Fibroblast of lung (primary cell): ENCODE data around the gene DES. TPM values are rescaled to one million over a fixed set of nuclear protein-coding genes. Genes with fewer than 3 reads are reported as not detected.

ENCODE experiments used
- DNase-seq, 2 donors: peaks; one replicate each; pipeline versions ENCODE4 v3.0.0 to v3.0.0-alpha.2; 2010; ENCODE audit warnings: low read depth in 2 of 2
- H2AFZ ChIP-seq: 2 replicates; pipeline ENCODE4 v1.5.1; 2012; ENCODE audit warnings: low read length, control low read depth, inconsistent platforms
- H3K27ac ChIP-seq: 2 replicates; pipeline ENCODE4 v1.5.1; 2011; ENCODE audit warnings: low read length, control low read depth; ENCODE audit not compliant: insufficient read depth
- H3K27me3 ChIP-seq: 2 replicates; pipeline ENCODE4 v1.5.1; 2011; ENCODE audit warnings: mild to moderate bottlenecking, low read length; ENCODE audit not compliant: control insufficient read depth, insufficient read depth
- H3K36me3 ChIP-seq: 2 replicates; pipeline ENCODE4 v1.5.1; 2011; ENCODE audit warnings: low read length; ENCODE audit not compliant: control insufficient read depth, insufficient read depth
- H3K4me1 ChIP-seq: 2 replicates; pipeline ENCODE4 v1.5.1; 2011; ENCODE audit warnings: low read length; ENCODE audit not compliant: control insufficient read depth, insufficient read depth; ENCODE audit errors: extremely low read depth
- H3K4me2 ChIP-seq: 2 replicates; pipeline ENCODE4 v1.5.1; 2011; ENCODE audit warnings: low read length, control low read depth; ENCODE audit not compliant: insufficient read depth; ENCODE audit errors: extremely low read depth
- H3K4me3 ChIP-seq, 4 experiments: fragments of 200-600 bp in 1 of 4; sonication (generic) in 1 of 4; replicated peaks in 1 of 4; 2 replicates each; pipeline ENCODE4 v1.5.1; 2011 to 2016; ENCODE audit warnings: low read length in 4 of 4, low read depth in 3 of 4, mild to moderate bottlenecking in 3 of 4, control low read depth in 2 of 4, inconsistent platforms in 1 of 4, mixed read lengths in 1 of 4; ENCODE audit not compliant: insufficient read depth in 1 of 4; ENCODE audit errors: control extremely low read depth in 1 of 4
- H3K79me2 ChIP-seq: 2 replicates; pipeline ENCODE4 v1.5.1; 2012; ENCODE audit warnings: mild to moderate bottlenecking, low read length, inconsistent platforms; ENCODE audit not compliant: control insufficient read depth, insufficient read depth
- H3K9ac ChIP-seq: 2 replicates; pipeline ENCODE4 v1.5.1; 2011; ENCODE audit warnings: mild to moderate bottlenecking, low read length, control low read depth; ENCODE audit not compliant: insufficient read depth
- H3K9me3 ChIP-seq: 2 replicates; pipeline ENCODE4 v1.5.1; 2012; ENCODE audit warnings: low read depth, low read length; ENCODE audit not compliant: control insufficient read depth, insufficient read depth
- H4K20me1 ChIP-seq: 2 replicates; pipeline ENCODE4 v1.5.1; 2011; ENCODE audit warnings: low read length; ENCODE audit not compliant: control insufficient read depth, insufficient read depth; ENCODE audit errors: extremely low read depth
- EZH2 ChIP-seq: IDR thresholded peaks from 2 replicates; pipeline ENCODE4 v1.5.1; 2012; ENCODE audit warnings: low read length, control low read depth, mild to moderate bottlenecking; ENCODE audit errors: missing control alignments
- polyA plus RNA-seq, 2 donors: library from polyadenylated mRNA; depleted of rRNA in 1 of 2; stranded (reverse) in 1 of 2; unstranded in 1 of 2; fragments of >200 nt; gene quantifications; 2 replicates each; pipeline ENCODE4 v1.2.1, GENCODE V29; 2011 to 2012; ENCODE audit warnings: missing spikeins in 1 of 2
- total RNA-seq: library from RNA; depleted of rRNA; stranded (reverse); fragments of >200 nt; gene quantifications from 2 replicates; pipeline ENCODE4 v1.2.1, GENCODE V29; 2014
- TF ChIP-seq, protein P1 (sequence below), 2 donors: IDR thresholded peaks in 1 of 2; conservative IDR thresholded peaks in 1 of 2; 1 replicate in 1 of 2; 2 replicates in 1 of 2; pipeline ENCODE4 v1.5.1; 2011 to 2012; ENCODE audit warnings: low read length in 2 of 2, control low read depth in 1 of 2, inconsistent platforms in 1 of 2, low read depth in 1 of 2, mild to moderate bottlenecking in 1 of 2

Gene DES
- total and polyA plus RNA-seq, 2 donors (not counting 1 experiment from before 2014, with no cell fraction given), result 11.0 to 34.7 TPM

DNA sequence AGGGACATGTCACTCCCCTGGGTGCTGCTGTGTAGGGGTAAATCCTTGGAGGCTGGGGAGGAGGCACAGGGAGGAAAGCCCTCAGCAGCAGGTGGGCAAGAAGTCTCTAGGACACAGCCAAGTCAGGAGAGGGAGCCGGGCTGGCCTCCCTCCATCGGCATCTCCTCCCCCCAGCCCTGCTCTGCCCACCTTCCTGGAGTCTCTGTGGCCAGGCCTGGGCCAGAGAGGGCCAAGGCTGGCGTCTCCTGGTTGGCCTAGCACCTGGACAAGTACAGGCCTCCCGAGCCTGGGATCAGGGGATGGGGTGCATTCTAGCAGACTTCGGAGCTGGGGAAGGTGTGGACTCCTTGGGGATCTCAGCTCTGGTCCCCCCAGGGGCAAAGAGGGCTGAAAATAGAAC, 18.3 kb downstream of the DES start:
- no peak overlapping the region for H3K27ac ChIP-seq
- H3K36me3 ChIP-seq, result no peaks in the 10 kb centered on the region
- no peak overlapping the region for H2AFZ ChIP-seq
- H3K4me3 ChIP-seq, result no peak overlapping the region
- no peaks in the 10 kb centered on the region for H3K9me3 ChIP-seq
- no peak overlapping the region for H3K9ac ChIP-seq
- peaks cover 5% of the 10 kb centered on the region for H3K4me1 ChIP-seq
- TF ChIP-seq, protein P1, sequence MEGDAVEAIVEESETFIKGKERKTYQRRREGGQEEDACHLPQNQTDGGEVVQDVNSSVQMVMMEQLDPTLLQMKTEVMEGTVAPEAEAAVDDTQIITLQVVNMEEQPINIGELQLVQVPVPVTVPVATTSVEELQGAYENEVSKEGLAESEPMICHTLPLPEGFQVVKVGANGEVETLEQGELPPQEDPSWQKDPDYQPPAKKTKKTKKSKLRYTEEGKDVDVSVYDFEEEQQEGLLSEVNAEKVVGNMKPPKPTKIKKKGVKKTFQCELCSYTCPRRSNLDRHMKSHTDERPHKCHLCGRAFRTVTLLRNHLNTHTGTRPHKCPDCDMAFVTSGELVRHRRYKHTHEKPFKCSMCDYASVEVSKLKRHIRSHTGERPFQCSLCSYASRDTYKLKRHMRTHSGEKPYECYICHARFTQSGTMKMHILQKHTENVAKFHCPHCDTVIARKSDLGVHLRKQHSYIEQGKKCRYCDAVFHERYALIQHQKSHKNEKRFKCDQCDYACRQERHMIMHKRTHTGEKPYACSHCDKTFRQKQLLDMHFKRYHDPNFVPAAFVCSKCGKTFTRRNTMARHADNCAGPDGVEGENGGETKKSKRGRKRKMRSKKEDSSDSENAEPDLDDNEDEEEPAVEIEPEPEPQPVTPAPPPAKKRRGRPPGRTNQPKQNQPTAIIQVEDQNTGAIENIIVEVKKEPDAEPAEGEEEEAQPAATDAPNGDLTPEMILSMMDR (conservative IDR thresholded peaks at IDR 0.05 in 1 of 2, IDR thresholded peaks at IDR 0.05 in 1 of 2; ENCODE audit: low read depth in 1 of 2, low read length in 2 of 2), result no peak
- TF ChIP-seq EZH2, result no peak
- no peak overlapping the region for H3K4me2 ChIP-seq
- H4K20me1 ChIP-seq, result no peaks in the 10 kb centered on the region
- H3K27me3 ChIP-seq, result peaks cover 13% of the 10 kb centered on the region
- DNase-seq, result no peak
- no peaks in the 10 kb centered on the region for H3K79me2 ChIP-seq

DNA sequence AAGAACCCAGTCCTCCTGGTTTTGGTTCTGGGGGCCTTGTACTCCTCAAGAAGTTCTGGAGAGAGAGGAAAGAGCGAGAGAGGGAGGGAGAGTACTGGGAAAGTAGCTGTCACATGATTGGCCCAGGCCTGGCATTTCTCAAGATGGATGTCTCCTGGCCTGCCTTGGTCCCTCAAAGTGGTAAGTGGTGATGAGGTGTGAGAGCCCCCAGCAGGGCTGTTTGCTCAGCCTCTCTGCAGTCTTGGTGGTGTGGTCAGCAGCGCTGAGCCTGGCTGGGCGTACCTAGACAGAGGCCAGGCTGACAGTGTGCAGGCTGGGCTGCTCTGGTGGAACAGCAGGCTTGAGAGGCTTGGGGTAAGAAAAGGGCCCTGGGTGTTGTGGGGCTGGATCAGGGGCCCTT, 19.0 kb downstream of the DES start:
- TF ChIP-seq, protein P1 (conservative IDR thresholded peaks at IDR 0.05 in 1 of 2, IDR thresholded peaks at IDR 0.05 in 1 of 2; ENCODE audit: low read depth in 1 of 2, low read length in 2 of 2), result no peak
- no peak for TF ChIP-seq EZH2
- no peak overlapping the region for H3K27ac ChIP-seq
- no peak overlapping the region for H3K9ac ChIP-seq
- no peaks in the 10 kb centered on the region for H3K9me3 ChIP-seq
- H3K4me2 ChIP-seq, result no peak overlapping the region
- H4K20me1 ChIP-seq, result no peaks in the 10 kb centered on the region
- H3K27me3 ChIP-seq, result peaks cover 14% of the 10 kb centered on the region
- no peak overlapping the region for H3K4me3 ChIP-seq
- H3K36me3 ChIP-seq, result no peaks in the 10 kb centered on the region
- H3K4me1 ChIP-seq, result peaks cover 6% of the 10 kb centered on the region
- no peak overlapping the region for H2AFZ ChIP-seq
- H3K79me2 ChIP-seq, result no peaks in the 10 kb centered on the region
- DNase-seq, result no peak

DNA sequence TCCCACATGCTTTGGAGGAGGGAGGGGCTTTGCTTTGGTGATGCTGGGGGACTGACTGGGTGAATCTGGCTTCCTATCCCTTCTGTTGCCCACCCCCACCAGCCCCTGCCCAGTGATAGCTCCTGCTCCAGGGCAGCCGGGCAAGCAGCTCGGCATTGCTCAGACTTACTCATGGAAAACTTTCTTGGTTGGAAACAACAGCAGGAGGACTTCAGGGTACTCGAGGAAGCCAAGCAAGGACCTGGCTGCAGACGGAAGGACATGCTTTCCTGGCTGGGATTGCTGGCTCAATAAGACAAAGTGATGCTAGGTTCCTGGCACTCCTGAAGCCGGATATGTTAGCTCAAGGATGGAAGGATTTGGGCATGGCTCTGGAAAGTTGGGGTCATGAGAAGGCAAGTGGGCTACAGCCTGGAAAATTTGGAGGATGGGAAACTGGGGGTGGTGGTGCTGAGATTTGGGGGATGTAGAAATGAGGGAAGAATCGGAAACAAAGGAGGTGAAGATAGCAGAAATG, 19.6 kb downstream of the DES start:
- no peak overlapping the region for H3K4me3 ChIP-seq
- no peak for DNase-seq
- peaks cover 14% of the 10 kb centered on the region for H3K27me3 ChIP-seq
- no peaks in the 10 kb centered on the region for H3K9me3 ChIP-seq
- H3K36me3 ChIP-seq, result no peaks in the 10 kb centered on the region
- no peak overlapping the region for H2AFZ ChIP-seq
- H3K4me2 ChIP-seq, result no peak overlapping the region
- no peak overlapping the region for H3K27ac ChIP-seq
- TF ChIP-seq, protein P1 (conservative IDR thresholded peaks at IDR 0.05 in 1 of 2, IDR thresholded peaks at IDR 0.05 in 1 of 2; ENCODE audit: low read depth in 1 of 2, low read length in 2 of 2), result no peak
- no peak for TF ChIP-seq EZH2
- H3K9ac ChIP-seq, result no peak overlapping the region
- no peaks in the 10 kb centered on the region for H3K79me2 ChIP-seq
- no peaks in the 10 kb centered on the region for H4K20me1 ChIP-seq
- peaks cover 7% of the 10 kb centered on the region for H3K4me1 ChIP-seq
